Peyer's patch (tissue), 4 donors: ENCODE data around the gene CCDC122. TPM values are rescaled to one million over a fixed set of nuclear protein-coding genes. Genes with fewer than 3 reads are reported as not detected.

Source experiments
- DNase-seq, 3 donors: peaks; one replicate each; pipeline ENCODE4 v3.0.0-alpha.2; 2017 to 2019
- H3K27ac ChIP-seq, 4 donors: fragments of 200-600 bp; sonication (generic); one replicate each; pipeline ENCODE4 v1.5.1; 2016 to 2019
- H3K27me3 ChIP-seq, 2 donors: fragments of 200-600 bp; sonication (generic); one replicate each; pipeline ENCODE4 v1.5.1; 2019
- H3K36me3 ChIP-seq, 3 donors: fragments of 200-600 bp; sonication (generic); one replicate each; pipeline ENCODE4 v1.5.1; 2016 to 2019
- H3K4me1 ChIP-seq, 4 donors: fragments of 200-600 bp; sonication (generic); one replicate each; pipeline ENCODE4 v1.5.1; 2016 to 2019
- H3K4me3 ChIP-seq, 4 donors: fragments of 200-600 bp; sonication (generic); 1 replicate in 3 of 4; 2 replicates in 1 of 4; pipeline ENCODE4 v1.5.1; 2016 to 2019; ENCODE audit warnings: mild to moderate bottlenecking in 1 of 4
- H3K9me3 ChIP-seq, 4 donors: fragments of 200-600 bp; sonication (generic); one replicate each; pipeline ENCODE4 v1.5.1; 2016 to 2019; ENCODE audit warnings: mild to moderate bottlenecking in 1 of 4
- CTCF ChIP-seq, 6 experiments: fragments of 450-650 bp in 4 of 6; fragments of 200-600 bp in 2 of 6; sonication (generic) in 1 of 6; IDR thresholded peaks; one replicate each; pipeline ENCODE4 v1.5.1; 2017 to 2019; ENCODE audit warnings: antibody characterized with exemption in 6 of 6, mild to moderate bottlenecking in 3 of 6, moderate library complexity in 1 of 6
- POLR2A ChIP-seq, 2 donors: fragments of 450-650 bp; IDR thresholded peaks; one replicate each; pipeline ENCODE4 v1.5.1; 2017; ENCODE audit warnings: antibody characterized with exemption in 2 of 2, mild to moderate bottlenecking in 2 of 2, moderate library complexity in 2 of 2
- total RNA-seq, 4 donors: library from RNA; depleted of rRNA; stranded (reverse); fragments of >200 nt; gene quantifications; one replicate each; pipeline ENCODE4 v1.1.0, GENCODE V29; 2016

The CCDC122 gene
- total RNA-seq, 4 donors from 2014 or later = 2.5 to 6.7 (median 4.4) TPM

- no peak for DNase-seq
- no peaks in the 10 kb centered on the region for H3K27me3 ChIP-seq
- no peaks in the 10 kb centered on the region for H3K36me3 ChIP-seq
- no peaks in the 10 kb centered on the region for H3K9me3 ChIP-seq
- TF ChIP-seq POLR2A (IDR thresholded peaks at IDR 0.05) = no peak
- no peak for TF ChIP-seq CTCF (IDR thresholded peaks at IDR 0.05)
- no peak overlapping the region for H3K4me3 ChIP-seq
- H3K27ac ChIP-seq = no peak overlapping the region
- peaks cover 0 to 13% (median 7%) of the 10 kb centered on the region in 4 donors for H3K4me1 ChIP-seq
Observed at GRCh38 chr13:43877326-43877725, 2.2 kb downstream of the CCDC122 start.

- DNase-seq = no peak
- Histone ChIP-seq H3K4me3 (no peak overlapping the region), H3K27ac (no peak overlapping the region), H3K27me3 (no peaks in the 10 kb centered on the region), H3K9me3 (no peaks in the 10 kb centered on the region), H3K36me3 (peaks cover 0 to under 1% (median 0%) of the 10 kb centered on the region in 3 donors), H3K4me1 (peaks cover 0 to 13% (median 7%) of the 10 kb centered on the region in 4 donors)
- TF ChIP-seq CTCF (IDR thresholded peaks at IDR 0.05) (no peak), POLR2A (IDR thresholded peaks at IDR 0.05) (no peak)
Observed at GRCh38 chr13:43876366-43876765, 3.2 kb downstream of the CCDC122 start.

- peaks cover 0 to 10% (median 7%) of the 10 kb centered on the region in 4 donors for H3K4me1 ChIP-seq
- TF ChIP-seq POLR2A (IDR thresholded peaks at IDR 0.05) (no peak), CTCF (IDR thresholded peaks at IDR 0.05) (peak in 5 of 6 experiments; percentile 19 to 69 (median 58))
- no peak overlapping the region for H3K4me3 ChIP-seq
- H3K36me3 ChIP-seq = peaks cover 0 to 6% (median 0%) of the 10 kb centered on the region in 3 donors
- DNase-seq = no peak
- no peak overlapping the region for H3K27ac ChIP-seq
- H3K9me3 ChIP-seq = no peaks in the 10 kb centered on the region
- no peaks in the 10 kb centered on the region for H3K27me3 ChIP-seq
Observed at GRCh38 chr13:43874504-43875092, 4.9 kb downstream of the CCDC122 start.

- no peak for TF ChIP-seq CTCF (IDR thresholded peaks at IDR 0.05)
- TF ChIP-seq POLR2A (IDR thresholded peaks at IDR 0.05) = no peak
- Histone ChIP-seq H3K36me3 (peaks cover 0 to 6% (median 0%) of the 10 kb centered on the region in 3 donors), H3K4me3 (no peak overlapping the region), H3K27me3 (no peaks in the 10 kb centered on the region), H3K27ac (no peak overlapping the region), H3K9me3 (no peaks in the 10 kb centered on the region), H3K4me1 (no peaks in the 10 kb centered on the region)
- DNase-seq = no peak
Observed at GRCh38 chr13:43872181-43872580, 7.4 kb downstream of the CCDC122 start.

GRCh38 chr13:43865892-43866291 is 13.6 kb downstream of the CCDC122 start:
- Histone ChIP-seq H3K4me3 (no peak overlapping the region), H3K27me3 (no peaks in the 10 kb centered on the region), H3K9me3 (no peaks in the 10 kb centered on the region), H3K27ac (no peak overlapping the region), H3K36me3 (peaks cover 0 to 1% (median 0%) of the 10 kb centered on the region in 3 donors), H3K4me1 (no peaks in the 10 kb centered on the region)
- DNase-seq = no peak
- TF ChIP-seq CTCF (IDR thresholded peaks at IDR 0.05) = no peak
- no peak for TF ChIP-seq POLR2A (IDR thresholded peaks at IDR 0.05)
